ENCODE measurements around the gene GRAMD1A.

Gene GRAMD1A

GRCh38 chr19:35038623-35039512 is 38.7 kb downstream of the GRAMD1A start:
- TF ChIP-seq POLR2A (IDR thresholded peaks at IDR 0.05; ENCODE audit: low read length) (no peak), GATA1 (IDR thresholded peaks at IDR 0.05; ENCODE audit: low read depth, low read length) (no peak)
- DNase-seq, result no peak

- no peak for TF ChIP-seq GATA1 (IDR thresholded peaks at IDR 0.05; ENCODE audit: low read depth, low read length)
- no peak for TF ChIP-seq POLR2A (IDR thresholded peaks at IDR 0.05; ENCODE audit: low read length)
- DNase-seq, result no peak
Observed at GRCh38 chr19:35039881-35040825, 40.0 kb downstream of the GRAMD1A start.

- TF ChIP-seq GATA1 (IDR thresholded peaks at IDR 0.05; ENCODE audit: low read depth, low read length), result no peak
- no peak for TF ChIP-seq POLR2A (IDR thresholded peaks at IDR 0.05; ENCODE audit: low read length)
- DNase-seq, result peak in 1 of 2 experiments; percentile 38
Observed at GRCh38 chr19:35040826-35041547, 40.9 kb downstream of the GRAMD1A start.

GRCh38 chr19:35041548-35042055 is 41.5 kb downstream of the GRAMD1A start, which contains the start of gene HPN:
Gene HPN, plus strand, starts transcription at chr19:35041721. Its CDS starts 786 bp downstream, at chr19:35042507.
- TF ChIP-seq GATA1 (IDR thresholded peaks at IDR 0.05; ENCODE audit: low read depth, low read length) (no peak), POLR2A (IDR thresholded peaks at IDR 0.05; ENCODE audit: low read length) (no peak)
- no peak for DNase-seq

DNA sequence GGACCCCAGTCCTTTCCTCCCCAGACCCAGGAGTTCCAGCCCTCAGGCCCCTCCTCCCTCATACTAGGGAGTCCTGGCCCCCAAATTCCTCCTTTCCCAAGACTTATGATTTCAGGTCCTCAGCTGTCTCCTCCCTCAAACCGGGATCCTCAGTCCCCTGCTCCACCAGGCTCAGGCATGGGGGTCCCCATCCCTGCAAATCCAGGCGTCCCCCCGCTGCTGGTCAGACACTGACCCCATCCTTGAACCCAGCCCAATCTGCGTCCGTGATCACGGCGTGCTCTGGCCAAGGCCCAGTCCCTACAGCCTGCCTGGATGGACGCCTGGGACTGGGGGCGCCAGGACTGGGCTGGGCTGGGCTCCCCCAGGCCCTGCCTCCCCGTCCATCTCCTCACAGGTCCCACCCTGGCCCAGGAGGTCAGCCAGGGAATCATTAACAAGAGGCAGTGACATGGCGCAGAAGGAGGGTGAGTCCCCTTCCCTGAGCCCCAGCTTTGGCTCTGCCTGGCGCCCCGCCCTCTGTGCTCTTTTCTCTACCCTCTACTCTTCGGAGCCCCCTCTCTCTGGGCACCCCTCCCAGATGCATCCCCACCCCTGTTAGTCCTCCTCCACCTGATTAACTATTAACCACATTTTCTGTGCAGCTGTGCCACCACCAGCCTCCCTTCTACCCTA is 42.1 kb downstream of the GRAMD1A start:
- TF ChIP-seq POLR2A (IDR thresholded peaks at IDR 0.05; ENCODE audit: low read length) (no peak), GATA1 (IDR thresholded peaks at IDR 0.05; ENCODE audit: low read depth, low read length) (no peak)
- DNase-seq, result no peak

- TF ChIP-seq POLR2A (IDR thresholded peaks at IDR 0.05; ENCODE audit: low read length) (no peak), GATA1 (IDR thresholded peaks at IDR 0.05; ENCODE audit: low read depth, low read length) (no peak)
Observed at GRCh38 chr19:35042954-35043604, 43.0 kb downstream of the GRAMD1A start.

DNA sequence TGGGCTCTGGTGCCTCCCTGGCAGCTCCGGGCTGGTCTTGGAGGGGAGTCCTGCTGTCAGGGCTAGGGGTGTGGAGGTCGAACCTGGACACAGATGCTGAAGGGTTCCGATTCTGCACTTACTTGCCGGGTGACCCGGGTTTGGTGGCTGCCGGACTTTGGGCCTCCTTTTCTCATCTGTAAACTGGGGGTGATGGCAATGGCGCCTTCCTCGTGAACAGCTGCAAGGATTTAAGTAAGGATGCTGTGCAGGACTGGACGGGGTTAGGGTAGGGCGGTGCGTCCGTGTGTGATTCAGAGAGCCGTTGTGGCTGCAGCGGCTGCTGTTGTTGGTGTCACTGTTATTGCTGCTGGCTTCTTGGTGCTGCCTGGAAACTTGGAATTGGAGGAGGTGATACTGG is 43.8 kb downstream of the GRAMD1A start:
- TF ChIP-seq GATA1 (IDR thresholded peaks at IDR 0.05; ENCODE audit: low read depth, low read length) (no peak), POLR2A (IDR thresholded peaks at IDR 0.05; ENCODE audit: low read length) (no peak)
- no peak for DNase-seq

More at GRCh38 chr19:35042954-35043604, 43.0 kb downstream of the GRAMD1A start:
- DNase-seq, result no peak

DNA sequence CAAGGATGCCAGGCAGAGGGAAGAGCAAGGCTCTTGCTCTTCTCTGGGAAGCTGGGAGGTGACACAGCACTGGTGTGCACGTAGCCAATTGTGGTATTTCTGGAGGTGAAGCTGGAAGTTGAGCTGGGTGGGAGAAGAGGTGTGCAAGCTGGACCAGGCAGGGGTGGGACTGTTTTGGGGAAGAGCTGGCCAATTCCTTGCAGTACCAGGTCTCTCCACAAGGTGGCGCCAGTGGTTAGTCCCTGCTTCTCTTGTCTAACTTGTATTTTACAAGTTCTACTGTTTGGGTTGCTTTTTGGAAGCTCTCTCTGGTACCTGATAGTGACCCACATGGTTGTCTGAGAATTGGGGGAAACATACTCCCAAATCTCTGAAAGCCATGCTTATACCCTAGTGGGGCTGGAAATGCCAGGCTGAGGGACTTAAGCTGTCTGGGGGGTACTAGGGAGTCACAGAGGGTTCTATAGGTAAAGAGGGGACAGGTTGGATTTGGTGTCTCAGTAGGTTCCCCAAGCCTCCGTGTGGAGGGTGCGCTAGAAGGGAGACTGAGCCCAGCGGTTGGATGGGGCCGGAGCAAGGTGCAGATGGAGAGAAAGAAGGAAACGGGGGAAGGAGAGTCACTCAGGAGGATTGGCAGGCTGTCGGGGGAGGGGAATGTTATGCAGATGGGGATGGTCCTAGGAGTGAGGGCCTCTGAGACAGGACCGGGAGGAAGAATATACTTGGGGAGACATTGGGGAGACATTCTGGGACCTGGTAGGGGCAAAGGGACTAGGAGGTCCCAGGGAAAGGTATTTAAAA is 44.4 kb downstream of the GRAMD1A start:
- DNase-seq, result peak; percentile 51 to 68
- no peak for TF ChIP-seq POLR2A (IDR thresholded peaks at IDR 0.05; ENCODE audit: low read length)
- TF ChIP-seq GATA1 (IDR thresholded peaks at IDR 0.05; ENCODE audit: low read depth, low read length), result no peak

DNA sequence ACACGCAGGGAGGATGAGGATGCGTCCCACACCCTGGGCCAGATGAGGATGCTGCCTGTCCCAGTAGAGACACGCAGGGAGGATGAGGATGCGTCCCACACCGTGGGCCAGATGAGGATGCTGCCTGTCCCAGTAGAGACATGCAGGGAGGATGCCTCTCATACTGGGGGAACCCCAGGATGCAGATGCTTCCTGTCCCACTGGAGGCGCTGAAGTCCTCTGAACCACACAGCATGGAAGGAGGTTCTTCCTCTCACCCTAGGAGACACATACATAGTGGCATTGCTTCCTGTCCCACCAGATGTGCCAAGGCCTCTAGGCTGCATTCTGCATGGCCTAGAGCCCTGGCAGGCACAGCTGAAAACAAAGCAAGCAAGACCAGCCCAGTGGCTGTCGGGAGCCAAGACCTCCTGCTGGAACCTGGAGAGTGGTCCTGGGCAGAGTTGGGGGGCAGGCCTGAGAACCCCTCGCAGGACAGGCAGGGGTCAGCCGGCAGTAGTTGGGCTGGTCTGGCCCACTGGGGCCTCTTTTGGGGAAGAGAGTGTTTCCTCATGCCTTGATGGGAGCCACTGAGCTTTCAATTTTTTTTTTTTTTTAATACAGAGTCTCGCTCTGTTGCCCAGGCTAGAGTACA is 45.7 kb downstream of the GRAMD1A start:
- TF ChIP-seq POLR2A (IDR thresholded peaks at IDR 0.05; ENCODE audit: low read length) (no peak), GATA1 (IDR thresholded peaks at IDR 0.05; ENCODE audit: low read depth, low read length) (no peak)

GRCh38 chr19:35046461-35046860 is 46.3 kb downstream of the GRAMD1A start:
- DNase-seq, result no peak
- TF ChIP-seq GATA1 (IDR thresholded peaks at IDR 0.05; ENCODE audit: low read depth, low read length), result no peak
- TF ChIP-seq POLR2A (IDR thresholded peaks at IDR 0.05; ENCODE audit: low read length), result no peak

More for the DNA sequence above, 45.7 kb downstream of the GRAMD1A start:
- peak in 1 of 2 experiments; percentile 25 for DNase-seq

GRCh38 chr19:35048911-35049411 is 48.8 kb downstream of the GRAMD1A start:
- no peak for TF ChIP-seq POLR2A (IDR thresholded peaks at IDR 0.05; ENCODE audit: low read length)
- TF ChIP-seq GATA1 (IDR thresholded peaks at IDR 0.05; ENCODE audit: low read depth, low read length), result no peak
- DNase-seq, result no peak
